Neural cell (in vitro differentiated cells): ENCODE data around the gene ARHGAP4. TPM values are rescaled to one million over a fixed set of nuclear protein-coding genes. Genes with fewer than 3 reads are reported as not detected.

ENCODE experiments used
- H2AFZ ChIP-seq: fragments of 200-600, 300-800 bp; sonication (generic), shearing (Covaris generic); 2 replicates; pipeline ENCODE4 v1.6.0; 2014; ENCODE audit warnings: low read depth, mild to moderate bottlenecking, antibody characterized with exemption, low read length, moderate library complexity
- H3F3A ChIP-seq: fragments of 200-600 bp; shearing (Covaris generic); 2 replicates; pipeline ENCODE4 v1.6.1; 2016; ENCODE audit warnings: mild to moderate bottlenecking, moderate library complexity, mixed read lengths, antibody characterized with exemption, low read length; ENCODE audit not compliant: insufficient read depth, poor library complexity, severe bottlenecking
- H3K27ac ChIP-seq: fragments of 200-600, 300-800 bp; sonication (generic), shearing (Covaris generic); 2 replicates; pipeline ENCODE4 v1.5.1; 2014; ENCODE audit warnings: mild to moderate bottlenecking, low read length, moderate library complexity
- H3K27me3 ChIP-seq: fragments of 300-800, 200-600 bp; sonication (generic), shearing (Covaris generic); 2 replicates; pipeline ENCODE4 v1.6.0; 2014; ENCODE audit warnings: mild to moderate bottlenecking, low read depth, low read length, moderate library complexity; ENCODE audit not compliant: insufficient read depth
- H3K36me3 ChIP-seq: fragments of 300-800, 200-600 bp; sonication (generic), shearing (Covaris generic); 2 replicates; pipeline ENCODE4 v1.5.1; 2014; ENCODE audit warnings: mild to moderate bottlenecking, antibody characterized with exemption, low read length, moderate library complexity; ENCODE audit not compliant: insufficient read depth
- H3K4me2 ChIP-seq: fragments of 300-800, 200-600 bp; sonication (generic), shearing (Covaris generic); 2 replicates; pipeline ENCODE4 v1.6.0; 2014; ENCODE audit warnings: mild to moderate bottlenecking, low read length
- H3K4me3 ChIP-seq: fragments of 300-800, 200-600 bp; sonication (generic), shearing (Covaris generic); 2 replicates; pipeline ENCODE4 v1.5.1; 2014; ENCODE audit warnings: mild to moderate bottlenecking, low read length, moderate library complexity
- H3K79me2 ChIP-seq: fragments of 200-600 bp; shearing (Covaris generic); replicated peaks from 2 replicates; pipeline ENCODE4 v1.6.0; 2014; ENCODE audit warnings: mild to moderate bottlenecking, low read length, moderate library complexity; ENCODE audit not compliant: insufficient read depth
- H3K9ac ChIP-seq: fragments of 300-800, 200-600 bp; sonication (generic), shearing (Covaris generic); 2 replicates; pipeline ENCODE4 v1.6.1; 2016; ENCODE audit warnings: mild to moderate bottlenecking, low read length, mixed read lengths
- H3K9me2 ChIP-seq: fragments of 200-600 bp; shearing (Covaris generic); 2 replicates; pipeline ENCODE4 v1.6.1; 2016; ENCODE audit warnings: mild to moderate bottlenecking, low read length, mixed read lengths; ENCODE audit not compliant: insufficient read depth
- H3K9me3 ChIP-seq: fragments of 200-600, 300-800 bp; sonication (generic), shearing (Covaris generic); 2 replicates; pipeline ENCODE4 v1.6.1; 2016; ENCODE audit warnings: mild to moderate bottlenecking, mixed run types, low read length, moderate library complexity, mixed read lengths
- H4K20me1 ChIP-seq: fragments of 200-600 bp; shearing (Covaris generic); 2 replicates; pipeline ENCODE4 v1.6.1; 2016; ENCODE audit warnings: mild to moderate bottlenecking, mixed run types; ENCODE audit not compliant: insufficient read depth
- EP300 ChIP-seq: fragments of 450-650 bp; conservative IDR thresholded peaks from 2 replicates; pipeline ENCODE4 v1.6.1; 2014; ENCODE audit warnings: antibody characterized with exemption, mild to moderate bottlenecking, moderate library complexity; ENCODE audit not compliant: poor library complexity, severe bottlenecking
- EZH2 ChIP-seq: fragments of 200-600, 300-800 bp; shearing (Covaris generic), sonication (generic); IDR thresholded peaks from 2 replicates; pipeline ENCODE4 v1.6.1; 2014; ENCODE audit warnings: antibody characterized with exemption, low read length, borderline replicate concordance, mild to moderate bottlenecking; ENCODE audit not compliant: insufficient read depth, poor library complexity, severe bottlenecking
- MXI1 ChIP-seq: fragments of 450-650 bp; conservative IDR thresholded peaks from 2 replicates; pipeline ENCODE4 v1.6.1; 2014; ENCODE audit warnings: antibody characterized with exemption, mild to moderate bottlenecking; ENCODE audit not compliant: poor library complexity, severe bottlenecking
- POLR2AphosphoS5 ChIP-seq: IDR thresholded peaks from 2 replicates; pipeline ENCODE4 v1.6.1; 2012
- RAD21 ChIP-seq: fragments of 450-650 bp; conservative IDR thresholded peaks from 2 replicates; pipeline ENCODE4 v1.6.1; 2014; ENCODE audit warnings: antibody characterized with exemption, mild to moderate bottlenecking, moderate library complexity
- SMC3 ChIP-seq: fragments of 450-650 bp; conservative IDR thresholded peaks from 2 replicates; pipeline ENCODE4 v1.6.1; 2014; ENCODE audit warnings: antibody characterized with exemption, mild to moderate bottlenecking, moderate library complexity; ENCODE audit not compliant: poor library complexity
- TAF1 ChIP-seq: IDR thresholded peaks from 2 replicates; pipeline ENCODE4 v1.6.1; 2012; ENCODE audit warnings: low read depth
- polyA plus RNA-seq: library from polyadenylated mRNA; depleted of rRNA; stranded (reverse); fragments of >200 nt; gene quantifications from 2 replicates; pipeline ENCODE4 v1.2.3, GENCODE V29; 2014
- TF ChIP-seq, protein P1 (sequence below): fragments of 450-650 bp; IDR thresholded peaks from 2 replicates; pipeline ENCODE4 v1.5.1; 2014; ENCODE audit warnings: antibody characterized with exemption, mild to moderate bottlenecking, moderate library complexity; ENCODE audit not compliant: poor library complexity, severe bottlenecking
- TF ChIP-seq, protein P2 (sequence below): IDR thresholded peaks from 2 replicates; pipeline ENCODE4 v1.6.1; 2012; ENCODE audit warnings: borderline replicate concordance

Gene ARHGAP4
- polyA plus RNA-seq, 1 donor from 2014 or later: 11.2 TPM

DNA sequence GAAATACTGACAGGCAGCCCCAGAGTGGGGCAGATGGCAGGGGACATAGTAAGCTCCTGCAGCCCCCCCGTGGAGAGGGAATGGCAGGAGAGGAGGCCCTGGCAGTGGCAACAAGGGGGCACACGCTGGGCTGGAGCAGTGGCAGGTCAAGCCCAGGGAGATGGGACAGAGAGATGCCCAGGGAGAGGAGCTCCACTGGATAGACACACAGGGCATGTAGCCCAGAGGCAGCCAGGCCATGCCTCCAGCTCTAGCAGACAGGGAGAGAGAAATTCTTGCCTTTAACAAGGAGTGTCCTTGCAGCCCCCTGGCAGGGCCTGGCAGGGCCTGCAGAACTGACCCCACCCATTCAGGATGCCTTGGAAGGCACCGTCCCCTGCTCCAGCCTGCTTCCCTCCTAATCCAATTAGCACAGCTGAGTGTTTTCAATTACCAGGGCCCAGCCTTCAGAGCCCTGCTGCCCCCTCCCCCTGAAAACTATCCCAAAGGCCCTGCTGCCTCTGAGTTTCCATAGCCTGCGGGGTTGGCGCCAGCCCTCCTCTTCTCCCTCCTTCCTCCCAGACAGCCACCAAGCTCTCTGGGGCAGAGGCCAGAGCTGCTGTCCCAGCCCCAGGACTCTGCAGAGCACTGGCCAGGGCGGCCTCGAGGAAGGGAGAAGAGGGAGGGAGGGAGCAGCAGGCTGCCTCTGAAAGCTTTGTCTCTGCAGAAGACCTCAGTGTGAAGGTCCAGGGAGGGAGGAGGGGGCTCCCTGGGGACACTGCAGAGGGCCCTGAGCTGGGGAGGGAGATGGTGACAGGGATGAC is 52.6 kb downstream of the ARHGAP4 start:
- H3K4me3 ChIP-seq: peak overlapping the region; percentile 64
- no peaks in the 10 kb centered on the region for H4K20me1 ChIP-seq
- TF ChIP-seq MXI1: no peak
- TF ChIP-seq POLR2AphosphoS5: no peak
- TF ChIP-seq RAD21: no peak
- TF ChIP-seq EP300: no peak
- TF ChIP-seq EZH2: no peak
- TF ChIP-seq TAF1: no peak
- TF ChIP-seq, protein P1, sequence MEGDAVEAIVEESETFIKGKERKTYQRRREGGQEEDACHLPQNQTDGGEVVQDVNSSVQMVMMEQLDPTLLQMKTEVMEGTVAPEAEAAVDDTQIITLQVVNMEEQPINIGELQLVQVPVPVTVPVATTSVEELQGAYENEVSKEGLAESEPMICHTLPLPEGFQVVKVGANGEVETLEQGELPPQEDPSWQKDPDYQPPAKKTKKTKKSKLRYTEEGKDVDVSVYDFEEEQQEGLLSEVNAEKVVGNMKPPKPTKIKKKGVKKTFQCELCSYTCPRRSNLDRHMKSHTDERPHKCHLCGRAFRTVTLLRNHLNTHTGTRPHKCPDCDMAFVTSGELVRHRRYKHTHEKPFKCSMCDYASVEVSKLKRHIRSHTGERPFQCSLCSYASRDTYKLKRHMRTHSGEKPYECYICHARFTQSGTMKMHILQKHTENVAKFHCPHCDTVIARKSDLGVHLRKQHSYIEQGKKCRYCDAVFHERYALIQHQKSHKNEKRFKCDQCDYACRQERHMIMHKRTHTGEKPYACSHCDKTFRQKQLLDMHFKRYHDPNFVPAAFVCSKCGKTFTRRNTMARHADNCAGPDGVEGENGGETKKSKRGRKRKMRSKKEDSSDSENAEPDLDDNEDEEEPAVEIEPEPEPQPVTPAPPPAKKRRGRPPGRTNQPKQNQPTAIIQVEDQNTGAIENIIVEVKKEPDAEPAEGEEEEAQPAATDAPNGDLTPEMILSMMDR: no peak
- TF ChIP-seq, protein P2, sequence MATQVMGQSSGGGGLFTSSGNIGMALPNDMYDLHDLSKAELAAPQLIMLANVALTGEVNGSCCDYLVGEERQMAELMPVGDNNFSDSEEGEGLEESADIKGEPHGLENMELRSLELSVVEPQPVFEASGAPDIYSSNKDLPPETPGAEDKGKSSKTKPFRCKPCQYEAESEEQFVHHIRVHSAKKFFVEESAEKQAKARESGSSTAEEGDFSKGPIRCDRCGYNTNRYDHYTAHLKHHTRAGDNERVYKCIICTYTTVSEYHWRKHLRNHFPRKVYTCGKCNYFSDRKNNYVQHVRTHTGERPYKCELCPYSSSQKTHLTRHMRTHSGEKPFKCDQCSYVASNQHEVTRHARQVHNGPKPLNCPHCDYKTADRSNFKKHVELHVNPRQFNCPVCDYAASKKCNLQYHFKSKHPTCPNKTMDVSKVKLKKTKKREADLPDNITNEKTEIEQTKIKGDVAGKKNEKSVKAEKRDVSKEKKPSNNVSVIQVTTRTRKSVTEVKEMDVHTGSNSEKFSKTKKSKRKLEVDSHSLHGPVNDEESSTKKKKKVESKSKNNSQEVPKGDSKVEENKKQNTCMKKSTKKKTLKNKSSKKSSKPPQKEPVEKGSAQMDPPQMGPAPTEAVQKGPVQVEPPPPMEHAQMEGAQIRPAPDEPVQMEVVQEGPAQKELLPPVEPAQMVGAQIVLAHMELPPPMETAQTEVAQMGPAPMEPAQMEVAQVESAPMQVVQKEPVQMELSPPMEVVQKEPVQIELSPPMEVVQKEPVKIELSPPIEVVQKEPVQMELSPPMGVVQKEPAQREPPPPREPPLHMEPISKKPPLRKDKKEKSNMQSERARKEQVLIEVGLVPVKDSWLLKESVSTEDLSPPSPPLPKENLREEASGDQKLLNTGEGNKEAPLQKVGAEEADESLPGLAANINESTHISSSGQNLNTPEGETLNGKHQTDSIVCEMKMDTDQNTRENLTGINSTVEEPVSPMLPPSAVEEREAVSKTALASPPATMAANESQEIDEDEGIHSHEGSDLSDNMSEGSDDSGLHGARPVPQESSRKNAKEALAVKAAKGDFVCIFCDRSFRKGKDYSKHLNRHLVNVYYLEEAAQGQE: no peak
- no peak for TF ChIP-seq SMC3
- H3F3A ChIP-seq: no peaks in the 10 kb centered on the region
- H2AFZ ChIP-seq: no peak overlapping the region
- H3K4me2 ChIP-seq: peak overlapping the region; percentile 30
- peak overlapping the region; percentile 71 for H3K9ac ChIP-seq
- H3K9me3 ChIP-seq: no peaks in the 10 kb centered on the region
- no peaks in the 10 kb centered on the region for H3K9me2 ChIP-seq
- peak overlapping the region; percentile 91 for H3K27ac ChIP-seq
- no peaks in the 10 kb centered on the region for H3K27me3 ChIP-seq
- peaks cover 32% of the 10 kb centered on the region for H3K79me2 ChIP-seq
- no peaks in the 10 kb centered on the region for H3K36me3 ChIP-seq

DNA sequence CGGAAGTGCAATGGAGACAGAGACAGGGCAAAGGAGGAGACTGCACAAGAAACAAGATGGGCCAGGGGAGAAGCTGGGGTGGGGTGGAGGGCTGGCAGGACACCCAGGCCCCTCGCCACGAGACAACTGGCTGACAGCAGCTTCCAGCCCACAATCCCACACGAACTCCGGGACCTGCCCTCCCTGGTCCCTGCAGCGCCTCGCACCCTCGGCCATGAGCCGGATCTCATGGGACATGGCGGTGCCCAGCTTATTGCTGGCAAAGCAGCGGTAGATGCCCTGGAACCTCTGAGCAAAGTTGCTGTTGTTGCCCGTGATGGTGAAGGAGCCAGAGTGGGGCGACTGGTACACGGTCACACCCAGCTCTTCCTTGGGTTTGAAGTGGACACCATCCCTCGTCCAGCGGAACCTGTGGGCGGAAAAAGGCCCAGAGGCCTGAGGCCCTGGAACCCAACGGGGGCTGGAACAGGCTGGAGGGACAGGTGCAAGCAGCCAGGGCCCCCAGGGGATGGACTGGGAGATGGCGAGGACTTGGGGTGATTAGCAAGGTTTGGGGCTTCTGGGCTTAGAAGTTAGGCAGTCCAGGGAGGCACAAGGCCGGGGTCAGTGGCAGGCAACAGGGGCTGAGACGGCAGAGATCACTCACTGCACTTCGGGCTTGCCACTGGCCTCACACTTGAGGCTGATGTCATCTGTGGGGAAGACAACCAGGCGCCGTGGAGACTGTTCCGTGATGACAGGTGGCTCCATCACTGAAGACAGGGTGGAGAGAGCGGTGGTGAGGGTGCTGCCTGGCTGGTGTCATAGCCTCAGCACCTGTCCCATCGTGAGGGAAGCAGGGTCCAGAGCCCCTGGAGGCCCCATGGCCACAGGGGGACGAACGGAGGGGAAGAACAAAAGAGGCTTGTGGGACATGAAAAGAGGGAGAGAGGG is 53.9 kb downstream of the ARHGAP4 start:
- no peaks in the 10 kb centered on the region for H3F3A ChIP-seq
- no peak overlapping the region for H3K4me2 ChIP-seq
- H3K27ac ChIP-seq: peak overlapping the region; percentile 91
- H3K27me3 ChIP-seq: no peaks in the 10 kb centered on the region
- H2AFZ ChIP-seq: no peak overlapping the region
- TF ChIP-seq SMC3: no peak
- TF ChIP-seq, protein P2: no peak
- TF ChIP-seq EZH2: no peak
- TF ChIP-seq POLR2AphosphoS5: no peak
- no peak for TF ChIP-seq MXI1
- TF ChIP-seq, protein P1: no peak
- TF ChIP-seq TAF1: no peak
- no peak for TF ChIP-seq EP300
- no peak for TF ChIP-seq RAD21
- H4K20me1 ChIP-seq: no peaks in the 10 kb centered on the region
- no peaks in the 10 kb centered on the region for H3K9me2 ChIP-seq
- H3K9me3 ChIP-seq: no peaks in the 10 kb centered on the region
- no peaks in the 10 kb centered on the region for H3K36me3 ChIP-seq
- H3K4me3 ChIP-seq: peak overlapping the region; percentile 64
- H3K79me2 ChIP-seq: peaks cover 32% of the 10 kb centered on the region
- peak overlapping the region; percentile 71 for H3K9ac ChIP-seq
